ENCODE data around the gene PRRG2. TPM values are rescaled to one million over a fixed set of nuclear protein-coding genes. Genes with fewer than 3 reads are reported as not detected.

Gene PRRG2
- polyA plus RNA-seq, 3 donors, result 0.49 TPM; not detected in 2

- Mint-ChIP-seq H3K9me3 (no peaks in the 10 kb centered on the region), H3K4me3 (no peak overlapping the region), H3K27ac (peak overlapping the region in 5 of 7 donors; percentile 31 to 85 (median 50)), H3K36me3 (peaks cover 44 to 80% of the 10 kb centered on the region in 2 donors), H3K27me3 (ENCODE audit: low read depth in 3 of 3) (peaks cover 0 to 3% (median 0%) of the 10 kb centered on the region in 3 donors), H3K4me1 (no peaks in the 10 kb centered on the region)
- peak in 1 of 3 donors; percentile 35 for DNase-seq
- intact Hi-C loops (cut with micrococcal nuclease), result no loop called here
- H3K27me3 ChIP-seq (ENCODE audit: control insufficient read depth in 2 of 2, insufficient read depth in 2 of 2, low read length in 2 of 2), result no peaks in the 10 kb centered on the region
- no peak for TF ChIP-seq CTCF (IDR thresholded peaks at IDR 0.05)
- H3K79me2 ChIP-seq (ENCODE audit: insufficient read depth, low read length), result peaks cover 66% of the 10 kb centered on the region
- H3K9me3 ChIP-seq (replicated peaks in 1 of 2; ENCODE audit: control insufficient read depth in 1 of 2, insufficient read depth in 1 of 2, low read length in 2 of 2), result no peaks in the 10 kb centered on the region
- H3K9ac ChIP-seq (ENCODE audit: insufficient read depth, low read length, poor library complexity, severe bottlenecking), result no peak overlapping the region
- H3K4me3 ChIP-seq (replicated peaks in 1 of 3; ENCODE audit: low read depth in 2 of 3, low read length in 3 of 3), result no peak overlapping the region
- H3K36me3 ChIP-seq (replicated peaks in 1 of 2; ENCODE audit: control insufficient read depth in 1 of 2, insufficient read depth in 2 of 2, low read length in 2 of 2), result peaks cover 76 to 86% of the 10 kb centered on the region in 2 donors
- WGBS (ENCODE audit: insufficient coverage), result 100% methylated on average over 16 of the region's 26 CpGs
- H4K20me1 ChIP-seq (ENCODE audit: insufficient read depth, low read length), result peaks cover 84% of the 10 kb centered on the region
- peak overlapping the region in 1 of 2 donors; percentile 48 for H3K27ac ChIP-seq (ENCODE audit: low read depth in 1 of 2, low read length in 2 of 2)
- no peak overlapping the region for H3K4me2 ChIP-seq (replicated peaks; ENCODE audit: extremely low read depth, low read length, poor library complexity, severe bottlenecking)
- H3K4me1 ChIP-seq (ENCODE audit: control insufficient read depth in 1 of 2, insufficient read depth in 2 of 2, low read length in 2 of 2), result no peaks in the 10 kb centered on the region
- H2AFZ ChIP-seq (ENCODE audit: insufficient read depth, low read depth, low read length, poor library complexity, severe bottlenecking), result no peak overlapping the region
These were observed 18.5 kb downstream of the PRRG2 start for GRCh38 chr19:49599378-49600295.

GRCh38 chr19:49601482-49602038 lies 20.4 kb downstream of the PRRG2 start:
- Histone ChIP-seq H3K4me2 (replicated peaks; ENCODE audit: extremely low read depth, low read length, poor library complexity, severe bottlenecking) (no peak overlapping the region), H4K20me1 (ENCODE audit: insufficient read depth, low read length) (peaks cover 85% of the 10 kb centered on the region), H3K36me3 (replicated peaks in 1 of 2; ENCODE audit: control insufficient read depth in 1 of 2, insufficient read depth in 2 of 2, low read length in 2 of 2) (peaks cover 70 to 90% of the 10 kb centered on the region in 2 donors), H3K4me1 (ENCODE audit: control insufficient read depth in 1 of 2, insufficient read depth in 2 of 2, low read length in 2 of 2) (no peaks in the 10 kb centered on the region), H3K27me3 (ENCODE audit: control insufficient read depth in 2 of 2, insufficient read depth in 2 of 2, low read length in 2 of 2) (no peaks in the 10 kb centered on the region), H3K4me3 (replicated peaks in 1 of 3; ENCODE audit: low read depth in 2 of 3, low read length in 3 of 3) (no peak overlapping the region), H3K9me3 (replicated peaks in 1 of 2; ENCODE audit: control insufficient read depth in 1 of 2, insufficient read depth in 1 of 2, low read length in 2 of 2) (no peaks in the 10 kb centered on the region), H3K9ac (ENCODE audit: insufficient read depth, low read length, poor library complexity, severe bottlenecking) (no peak overlapping the region), H3K79me2 (ENCODE audit: insufficient read depth, low read length) (peaks cover 67% of the 10 kb centered on the region), H2AFZ (ENCODE audit: insufficient read depth, low read depth, low read length, poor library complexity, severe bottlenecking) (no peak overlapping the region), H3K27ac (ENCODE audit: low read depth in 1 of 2, low read length in 2 of 2) (no peak overlapping the region)
- H3K9me3 Mint-ChIP-seq, result no peaks in the 10 kb centered on the region
- DNase-seq, result no peak
- TF ChIP-seq CTCF (IDR thresholded peaks at IDR 0.05), result no peak
- intact Hi-C loops (cut with micrococcal nuclease), result no loop called here
- H3K4me1 Mint-ChIP-seq, result peaks cover 7% of the 10 kb centered on the region
- peaks cover 0 to 3% (median 0%) of the 10 kb centered on the region in 3 donors for H3K27me3 Mint-ChIP-seq (ENCODE audit: low read depth in 3 of 3)
- WGBS (ENCODE audit: insufficient coverage), result 95% methylated on average over 29 of the region's 38 CpGs
- peaks cover 46 to 87% of the 10 kb centered on the region in 2 donors for H3K36me3 Mint-ChIP-seq
- H3K4me3 Mint-ChIP-seq, result no peak overlapping the region
- H3K27ac Mint-ChIP-seq, result no peak overlapping the region
